GM12878 (cell line): ENCODE measurements around the gene EXOC4. TPM values are rescaled to one million over a fixed set of nuclear protein-coding genes. Genes with fewer than 3 reads are reported as not detected.

ENCODE experiments used
- ATAC-seq: fragments of 200-7000 bp; cut with Tn5 transposase; 3 replicates; pipeline ENCODE4 v1.9.1; 2020; ENCODE audit warnings: mild to moderate bottlenecking, moderate library complexity
- BruUV-seq: library from RNA; stranded (reverse); fragments of 400-500 nt; replicated peaks from 2 replicates; lab custom pipeline; 2021; lab: Mats Ljungman, UMichigan
- CTCF ChIA-PET: fragments of 300-600 bp; sonication (Branson Sonifier 250); formaldehyde crosslinking; extraction: SDS; loops from one replicate; lab custom pipeline; 2021; ENCODE audit warnings: inconsistent platforms; lab: Yijun Ruan, JAX
- POLR2A ChIA-PET: fragments of 350-600 bp; formaldehyde crosslinking; extraction: SDS; loops from one replicate; lab custom pipeline; 2021; ENCODE audit warnings: inconsistent platforms; lab: Charles Lee
- RAD21 ChIA-PET: fragments of 300-600 bp; sonication (Branson Sonifier 250); formaldehyde crosslinking; loops from one replicate; lab custom pipeline; 2023; ENCODE audit warnings: antibody characterized with exemption; ENCODE audit not compliant: unreplicated experiment; lab: Charles Lee
- SMC1A ChIA-PET: fragments of 300-600 bp; sonication (Branson Sonifier 250); formaldehyde crosslinking; loops from one replicate; lab custom pipeline; 2023; ENCODE audit not compliant: unreplicated experiment, uncharacterized antibody; lab: Charles Lee
- DNase-seq: peaks from one replicate; pipeline ENCODE4 v3.0.0-alpha.2; 2011; ENCODE audit warnings: low read depth, low spot score
- FAIRE-seq: peaks from 3 replicates; lab custom pipeline; 2011; peaks lifted over from hg19 to GRCh38; lab: Jason Lieb, UNC
- H2AFZ ChIP-seq: 2 replicates; pipeline ENCODE4 v1.6.0; 2011; ENCODE audit warnings: low read depth, low read length, control low read depth; ENCODE audit not compliant: control insufficient read depth
- H3K27ac ChIP-seq: 2 replicates; pipeline ENCODE4 v1.5.1; 2011; ENCODE audit warnings: control low read depth; ENCODE audit not compliant: control insufficient read depth, insufficient read depth
- H3K27me3 ChIP-seq, 2 experiments: replicated peaks in 1 of 2; 2 replicates each; pipeline versions ENCODE4 v1.6.0 to v1.6.1; 2011; ENCODE audit warnings: low read length in 1 of 2; ENCODE audit not compliant: control insufficient read depth in 2 of 2, insufficient read depth in 2 of 2
- H3K36me3 ChIP-seq, 2 experiments: 2 replicates each; pipeline ENCODE4 v1.5.1; 2011; ENCODE audit warnings: low read length in 1 of 2; ENCODE audit not compliant: control insufficient read depth in 2 of 2, insufficient read depth in 2 of 2
- H3K4me1 ChIP-seq: 2 replicates; pipeline ENCODE4 v1.6.1; 2011; ENCODE audit warnings: mild to moderate bottlenecking, low read length, moderate library complexity, mixed read lengths; ENCODE audit not compliant: control insufficient read depth, insufficient read depth
- H3K4me2 ChIP-seq: 2 replicates; pipeline ENCODE4 v1.6.0; 2011; ENCODE audit warnings: control low read depth; ENCODE audit not compliant: control insufficient read depth, insufficient read depth
- H3K4me3 ChIP-seq: fragments of 200-600 bp; sonication (generic); 2 replicates; pipeline ENCODE4 v1.5.1; 2016
- H3K79me2 ChIP-seq: 2 replicates; pipeline ENCODE4 v1.6.0; 2011; ENCODE audit warnings: low read length; ENCODE audit not compliant: control insufficient read depth, insufficient read depth
- H3K9ac ChIP-seq: 2 replicates; pipeline ENCODE4 v1.8.0; 2011; ENCODE audit warnings: low read length, control low read depth, mixed read lengths; ENCODE audit not compliant: control insufficient read depth, insufficient read depth
- H3K9me3 ChIP-seq: replicated peaks from 3 replicates; pipeline ENCODE4 v1.5.1; 2011; ENCODE audit warnings: mild to moderate bottlenecking, low read length; ENCODE audit not compliant: control insufficient read depth, insufficient read depth
- H4K20me1 ChIP-seq: 2 replicates; pipeline ENCODE4 v1.6.0; 2011; ENCODE audit not compliant: control insufficient read depth, insufficient read depth
- BACH1 ChIP-seq: fragments of 450-650 bp; IDR thresholded peaks from 2 replicates; pipeline ENCODE4 v1.6.1; 2017; ENCODE audit warnings: mild to moderate bottlenecking, borderline replicate concordance
- CBX3 ChIP-seq: fragments of 200-600 bp; sonication (generic); IDR thresholded peaks from 2 replicates; pipeline ENCODE4 v1.6.1; 2016; ENCODE audit warnings: low read depth, borderline replicate concordance
- DPF2 ChIP-seq: fragments of 450-650 bp; IDR thresholded peaks from 2 replicates; pipeline ENCODE4 v1.6.1; 2017; ENCODE audit warnings: mild to moderate bottlenecking
- E2F8 ChIP-seq: fragments of 450-650 bp; IDR thresholded peaks from 2 replicates; pipeline ENCODE4 v1.6.1; 2018; ENCODE audit warnings: mild to moderate bottlenecking, low read depth, moderate library complexity; ENCODE audit not compliant: partially characterized antibody
- E4F1 ChIP-seq: fragments of 450-650 bp; IDR thresholded peaks from 2 replicates; pipeline ENCODE4 v1.6.1; 2018; ENCODE audit warnings: borderline replicate concordance, mild to moderate bottlenecking; ENCODE audit not compliant: partially characterized antibody
- EED ChIP-seq: sonication (generic); IDR thresholded peaks from 2 replicates; pipeline ENCODE4 v1.6.1; 2016; ENCODE audit warnings: antibody characterized with exemption, low read depth
- KAT2A ChIP-seq: conservative IDR thresholded peaks from 2 replicates; pipeline ENCODE4 v1.6.1; 2011; ENCODE audit warnings: low read depth, low read length; ENCODE audit not compliant: control insufficient read depth
- KLF5 ChIP-seq: fragments of 450-650 bp; IDR thresholded peaks from 2 replicates; pipeline ENCODE4 v1.6.1; 2014; ENCODE audit warnings: mild to moderate bottlenecking; ENCODE audit not compliant: partially characterized antibody
- NR2F1 ChIP-seq: fragments of 450-650 bp; conservative IDR thresholded peaks from 2 replicates; pipeline ENCODE4 v1.6.1; 2017; ENCODE audit warnings: mild to moderate bottlenecking
- PBX3 ChIP-seq: IDR thresholded peaks from 2 replicates; pipeline ENCODE4 v1.6.1; 2011; ENCODE audit warnings: mild to moderate bottlenecking, low read depth, low read length, moderate library complexity; ENCODE audit not compliant: insufficient replicate concordance
- POU2F2 ChIP-seq: IDR thresholded peaks from 3 replicates; pipeline ENCODE4 v1.6.1; 2011; ENCODE audit warnings: low read depth, mild to moderate bottlenecking, low read length, borderline replicate concordance
- RAD51 ChIP-seq: fragments of 450-650 bp; IDR thresholded peaks from 2 replicates; pipeline ENCODE4 v1.6.1; 2016; ENCODE audit warnings: moderate library complexity, mild to moderate bottlenecking, inconsistent platforms
- SIN3A ChIP-seq: IDR thresholded peaks from 2 replicates; pipeline ENCODE4 v1.6.1; 2012; ENCODE audit warnings: low read depth, low read length, improper control_type of control experiment
- ZBTB11 ChIP-seq: fragments of 450-650 bp; formaldehyde crosslinking; IDR thresholded peaks from 2 replicates; pipeline ENCODE4 v1.5.0; 2022; ENCODE audit warnings: mild to moderate bottlenecking, missing genetic modification characterization
- ZSCAN29 ChIP-seq: fragments of 450-650 bp; IDR thresholded peaks from 2 replicates; pipeline ENCODE4 v1.6.1; 2017; ENCODE audit warnings: mild to moderate bottlenecking, moderate library complexity
- WGBS: methylation state at CpG from one replicate; pipeline ENCODE4 v1.1.6; 2016; ENCODE audit warnings: low lambda C conversion rate; ENCODE audit not compliant: insufficient replicate concordance, insufficient coverage; ENCODE audit errors: missing lambda C conversion rate; 5-methylcytosine and 5-hydroxymethylcytosine counted together
- in situ Hi-C: fragments of 300-500 bp; cut with MboI; formaldehyde crosslinking; loops from 9 replicates; pipeline ENCODE4 v1.14.3; 2018; ENCODE audit warnings: mixed read lengths
- intact Hi-C: fragments of 100-400 bp; cut with micrococcal nuclease; formaldehyde crosslinking; loops from one replicate; pipeline ENCODE4 v1.14.2; 2022; ENCODE audit not compliant: unreplicated experiment
- polyA plus RNA-seq, 11 experiments: library from polyadenylated mRNA; depleted of rRNA in 4 of 11; unstranded in 6 of 11; stranded (reverse) in 5 of 11; fragments of >200 nt; fragmentation: Nextera tagmentation in 4 of 11; fragmentation: Illumina TruSeq in 1 of 11; extraction: Ambion mirVana in 4 of 11; extraction: Trizol in 1 of 11; gene quantifications; 1 replicate in 1 of 11; 2 replicates in 10 of 11; pipeline versions ENCODE4 v1.2.1 to v1.2.3, GENCODE V29; 2011 to 2016; ENCODE audit warnings: inconsistent platforms in 2 of 11, missing spikeins in 2 of 11, low read depth in 1 of 11
- total RNA-seq, 4 experiments: library from RNA; depleted of rRNA in 3 of 4; stranded (reverse); fragments of >200 nt in 3 of 4; fragmentation: Illumina TruSeq in 1 of 4; extraction: Trizol in 1 of 4; gene quantifications; 2 replicates each; pipeline versions ENCODE4 v1.2.1 to v1.2.3, GENCODE V29; 2013 to 2021

EXOC4 gene
- total and polyA plus RNA-seq, 10 of the 15 experiments (the other 5 are each of a cell fraction or from before 2014, with no cell fraction given): 13.2 to 44.5 (median 29.6) TPM

- TF ChIP-seq ZBTB11 (CRISPR knock-in tag) (no peak), KAT2A (no peak), RAD51 (no peak), NR2F1 (no peak), SIN3A (no peak), POU2F2 (no peak)
These were observed 482.3 kb downstream of the EXOC4 start (continued) for GRCh38 chr7:133735222-133735621.

- Histone ChIP-seq H3K9me3 (no peaks in the 10 kb centered on the region), H3K9ac (no peak overlapping the region), H3K36me3 (no peaks in the 10 kb centered on the region), H3K27me3 (no peaks in the 10 kb centered on the region), H3K27ac (no peak overlapping the region), H3K4me1 (no peaks in the 10 kb centered on the region), H3K79me2 (no peaks in the 10 kb centered on the region), H4K20me1 (no peaks in the 10 kb centered on the region), H3K4me2 (no peak overlapping the region), H3K4me3 (no peak overlapping the region), H2AFZ (no peak overlapping the region)
- ChIA-PET CTCF (no interaction called here), RAD21 (no interaction called here), POLR2A (no interaction called here), SMC1A (no interaction called here)
- 77% methylated on average over 1 of the region's 1 CpG for WGBS
- intact Hi-C loops: no loop called here
- FAIRE-seq (no peak), DNase-seq (no peak), ATAC-seq (no peak)
- in situ Hi-C loops: no loop called here
- no TSS peak for BruUV-seq
- TF ChIP-seq E2F8 (no peak), KLF5 (no peak), DPF2 (no peak), E4F1 (no peak), EED (no peak), BACH1 (no peak), PBX3 (no peak), CBX3 (no peak), ZSCAN29 (no peak)
These were observed 486.9 kb downstream of the EXOC4 start for GRCh38 chr7:133739817-133740216.
